Medulla oblongata (tissue), 1 donor: ENCODE data around the gene PRKD2.
"Not testable (repeated sequence)": the region's sequence is repeated elsewhere in the genome, so short reads cannot be mapped to it uniquely, and the experiment has no call there.

ENCODE experiments used
- DNase-seq: peaks from one replicate; pipeline ENCODE4 v3.0.0-alpha.2; 2015; ENCODE audit errors: extremely low spot score

Gene PRKD2

GRCh38 chr19:46634045-46634655 lies 82.8 kb downstream of the PRKD2 start:
- peak; percentile 67 for DNase-seq

GRCh38 chr19:46633130-46633529 lies 83.8 kb downstream of the PRKD2 start:
- DNase-seq = no peak

GRCh38 chr19:46631481-46631880 lies 85.4 kb downstream of the PRKD2 start:
- no peak for DNase-seq

- DNase-seq = no peak
Observed at GRCh38 chr19:46630586-46631205, 86.2 kb downstream of the PRKD2 start.

- no peak for DNase-seq
Observed at GRCh38 chr19:46629546-46630025, 87.3 kb downstream of the PRKD2 start.

- not testable (repeated sequence) for DNase-seq
Observed at GRCh38 chr19:46628970-46629369, 87.9 kb downstream of the PRKD2 start.

- no peak for DNase-seq
Observed at GRCh38 chr19:46626446-46626845, 90.5 kb downstream of the PRKD2 start.

GRCh38 chr19:46625731-46626130 lies 91.2 kb downstream of the PRKD2 start:
- DNase-seq = no peak

GRCh38 chr19:46624958-46625661 lies 91.8 kb downstream of the PRKD2 start, which contains the start of gene PTGIR:
PTGIR (minus strand) TSS chr19:46625089; CDS start chr19:46624225, 864 bp downstream.
- DNase-seq = no peak
